RCC 7860 (cell line): ENCODE data around the gene ROPN1B.
"Not testable (repeated sequence)": the region's sequence is repeated elsewhere in the genome, so short reads cannot be mapped to it uniquely, and the experiment has no call there.

Experiments used
- DNase-seq: peaks from one replicate; pipeline ENCODE4 v3.0.0-alpha.2; 2015; ENCODE audit warnings: low spot score
- FAIRE-seq: peaks from 2 replicates; lab custom pipeline; 2012; peaks lifted over from hg19 to GRCh38; lab: Jason Lieb, UNC

Gene ROPN1B

GRCh38 chr3:125957674-125958510 lies 11.1 kb upstream of the ROPN1B start:
- FAIRE-seq = no peak
- no peak for DNase-seq

GRCh38 chr3:125958511-125959316 lies 10.3 kb upstream of the ROPN1B start:
- no peak for FAIRE-seq
- no peak for DNase-seq

- FAIRE-seq (no peak), DNase-seq (no peak)
Observed at GRCh38 chr3:125959317-125960065, 9.5 kb upstream of the ROPN1B start.

GRCh38 chr3:125960066-125960424 lies 8.9 kb upstream of the ROPN1B start:
- FAIRE-seq (no peak), DNase-seq (no peak)

GRCh38 chr3:125960456-125961288 lies 8.3 kb upstream of the ROPN1B start:
- no peak for FAIRE-seq
- DNase-seq = no peak

- DNase-seq = no peak
- FAIRE-seq = no peak
Observed at GRCh38 chr3:125961289-125961589, 7.7 kb upstream of the ROPN1B start.

- FAIRE-seq, DNase-seq: not testable (repeated sequence)
Observed at GRCh38 chr3:125963834-125964233, 5.1 kb upstream of the ROPN1B start.

GRCh38 chr3:125965505-125965904 lies 3.5 kb upstream of the ROPN1B start:
- DNase-seq (no peak), FAIRE-seq (no peak)

GRCh38 chr3:125967156-125967555 lies 1.8 kb upstream of the ROPN1B start:
- DNase-seq (no peak), FAIRE-seq (no peak)

GRCh38 chr3:125968121-125968520 lies 857 bp upstream of the ROPN1B start:
- FAIRE-seq, DNase-seq: not testable (repeated sequence)

GRCh38 chr3:125971997-125972944 lies 3.3 kb downstream of the ROPN1B start:
- FAIRE-seq = peak; percentile 14
- not testable (repeated sequence) for DNase-seq

GRCh38 chr3:125975245-125976002 lies 6.4 kb downstream of the ROPN1B start:
- not testable (repeated sequence) for FAIRE-seq, DNase-seq

GRCh38 chr3:125976003-125976390 lies 7.0 kb downstream of the ROPN1B start:
- FAIRE-seq, DNase-seq: not testable (repeated sequence)

- not testable (repeated sequence) for DNase-seq, FAIRE-seq
Observed at GRCh38 chr3:125977104-125977503, 8.1 kb downstream of the ROPN1B start.

GRCh38 chr3:125984951-125985350 lies 16.0 kb downstream of the ROPN1B start:
- not testable (repeated sequence) for FAIRE-seq, DNase-seq

GRCh38 chr3:125990253-125990970 lies 21.4 kb downstream of the ROPN1B start:
- FAIRE-seq (no peak), DNase-seq (no peak)

GRCh38 chr3:125996751-125997150 lies 27.8 kb downstream of the ROPN1B start:
- DNase-seq, FAIRE-seq: not testable (repeated sequence)

GRCh38 chr3:126002189-126002588 lies 33.2 kb downstream of the ROPN1B start:
- DNase-seq (no peak), FAIRE-seq (no peak)
